SK-N-SH treated with all-trans-retinoic acid at 6 μM for 48 hours (cell line): Measurements from ENCODE around the gene SUGP2.

Source experiments
- ATAC-seq: fragments of 200-7000 bp; cut with Tn5 transposase; 3 replicates; pipeline ENCODE4 v1.9.1; 2020; ENCODE audit warnings: mild to moderate bottlenecking, moderate library complexity
- BACH2 ChIP-seq: fragments of 250-450 bp; sonication (Bioruptor Pico); IDR thresholded peaks from 2 replicates; pipeline ENCODE4 v1.9.0; 2021; ENCODE audit warnings: mild to moderate bottlenecking, borderline replicate concordance
- CSDC2 ChIP-seq: fragments of 250-450 bp; sonication (Bioruptor Pico); IDR thresholded peaks from 2 replicates; pipeline ENCODE4 v1.5.0; 2020; ENCODE audit warnings: mild to moderate bottlenecking, moderate library complexity
- CSRNP3 ChIP-seq: fragments of 250-450 bp; sonication (Bioruptor Pico); IDR thresholded peaks from 2 replicates; pipeline ENCODE4 v1.5.1; 2021; ENCODE audit warnings: mild to moderate bottlenecking, moderate library complexity
- ESRRG ChIP-seq: fragments of 250-450 bp; sonication (Bioruptor Pico); IDR thresholded peaks from 2 replicates; pipeline ENCODE4 v1.6.1; 2021; ENCODE audit warnings: mild to moderate bottlenecking
- GLIS3 ChIP-seq: fragments of 250-450 bp; sonication (Bioruptor Pico); IDR thresholded peaks from 2 replicates; pipeline ENCODE4 v1.5.0; 2020; ENCODE audit warnings: mild to moderate bottlenecking, moderate library complexity
- OSR1 ChIP-seq: fragments of 250-450 bp; sonication (Bioruptor Pico); IDR thresholded peaks from 2 replicates; pipeline ENCODE4 v1.8.0; 2022; ENCODE audit warnings: moderate library complexity, mild to moderate bottlenecking, inconsistent platforms
- POU6F1 ChIP-seq: fragments of 250-450 bp; sonication (Bioruptor Pico); IDR thresholded peaks from 2 replicates; pipeline ENCODE4 v1.8.0; 2021; ENCODE audit warnings: low read depth, mild to moderate bottlenecking, moderate library complexity, borderline replicate concordance
- PPARA ChIP-seq: fragments of 250-450 bp; sonication (Bioruptor Pico); IDR thresholded peaks from 2 replicates; pipeline ENCODE4 v1.5.0; 2020; ENCODE audit warnings: mild to moderate bottlenecking, borderline replicate concordance
- RARB ChIP-seq: fragments of 250-450 bp; sonication (Bioruptor Pico); IDR thresholded peaks from 2 replicates; pipeline ENCODE4 v1.8.0; 2021; ENCODE audit warnings: mild to moderate bottlenecking, moderate library complexity
- TOX ChIP-seq: fragments of 250-450 bp; sonication (Bioruptor Pico); IDR thresholded peaks from 2 replicates; pipeline ENCODE4 v1.8.0; 2021; ENCODE audit warnings: mild to moderate bottlenecking, moderate library complexity, borderline replicate concordance
- ZC3H10 ChIP-seq: fragments of 250-450 bp; sonication (Bioruptor Pico); IDR thresholded peaks from 2 replicates; pipeline ENCODE4 v1.5.1; 2021; ENCODE audit warnings: mild to moderate bottlenecking, moderate library complexity
- ZFP30 ChIP-seq: fragments of 450-650 bp; formaldehyde crosslinking; IDR thresholded peaks from 2 replicates; pipeline ENCODE4 v1.5.0; 2022; ENCODE audit warnings: mild to moderate bottlenecking, moderate library complexity
- ZNF565 ChIP-seq: fragments of 450-650 bp; formaldehyde crosslinking; conservative IDR thresholded peaks from 2 replicates; pipeline ENCODE4 v1.5.0; 2020; ENCODE audit warnings: low read depth, mild to moderate bottlenecking, moderate library complexity
- ZNF70 ChIP-seq: fragments of 450-650 bp; formaldehyde crosslinking; IDR thresholded peaks from 2 replicates; pipeline ENCODE4 v1.5.0; 2020; ENCODE audit warnings: mild to moderate bottlenecking, moderate library complexity
- TF ChIP-seq, protein P1 (sequence below): fragments of 250-450 bp; sonication (Bioruptor Pico); IDR thresholded peaks from 2 replicates; pipeline ENCODE4 v1.5.1; 2020; ENCODE audit warnings: low read depth, mild to moderate bottlenecking, moderate library complexity
- TF ChIP-seq, protein P2 (sequence below): fragments of 250-450 bp; sonication (Bioruptor Pico); IDR thresholded peaks from 2 replicates; pipeline ENCODE4 v1.5.0; 2020; ENCODE audit warnings: mild to moderate bottlenecking, moderate library complexity

Gene SUGP2

DNA sequence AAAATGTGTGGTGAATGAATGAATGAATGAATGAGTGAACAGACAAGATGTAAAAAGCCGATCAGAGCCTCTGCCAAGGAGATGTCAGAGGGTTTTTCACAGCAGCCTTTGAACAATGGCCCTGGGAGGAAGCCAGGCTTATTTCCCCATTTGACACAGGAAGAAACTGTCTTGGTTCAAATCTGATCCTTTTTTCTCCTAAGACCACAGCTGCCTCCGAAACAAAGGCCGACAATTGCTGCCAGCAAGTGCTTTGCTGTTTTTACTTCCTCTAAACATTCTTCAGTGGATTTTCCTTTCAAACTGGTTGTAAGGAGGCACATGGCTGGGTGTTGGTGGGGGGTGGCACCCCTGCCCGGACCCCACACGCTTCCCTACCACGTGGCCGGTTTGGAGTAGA, 48.1 kb downstream of the SUGP2 start:
- no peak for ATAC-seq
- no peak for TF ChIP-seq ZFP30 (CRISPR knock-in tag)
- TF ChIP-seq, protein P1, sequence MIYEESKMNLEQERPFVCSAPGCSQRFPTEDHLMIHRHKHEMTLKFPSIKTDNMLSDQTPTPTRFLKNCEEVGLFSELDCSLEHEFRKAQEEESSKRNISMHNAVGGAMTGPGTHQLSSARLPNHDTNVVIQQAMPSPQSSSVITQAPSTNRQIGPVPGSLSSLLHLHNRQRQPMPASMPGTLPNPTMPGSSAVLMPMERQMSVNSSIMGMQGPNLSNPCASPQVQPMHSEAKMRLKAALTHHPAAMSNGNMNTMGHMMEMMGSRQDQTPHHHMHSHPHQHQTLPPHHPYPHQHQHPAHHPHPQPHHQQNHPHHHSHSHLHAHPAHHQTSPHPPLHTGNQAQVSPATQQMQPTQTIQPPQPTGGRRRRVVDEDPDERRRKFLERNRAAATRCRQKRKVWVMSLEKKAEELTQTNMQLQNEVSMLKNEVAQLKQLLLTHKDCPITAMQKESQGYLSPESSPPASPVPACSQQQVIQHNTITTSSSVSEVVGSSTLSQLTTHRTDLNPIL (CRISPR knock-in tag), result no peak
- TF ChIP-seq RARB (CRISPR knock-in tag), result no peak
- TF ChIP-seq CSRNP3 (CRISPR knock-in tag), result no peak
- TF ChIP-seq TOX (CRISPR knock-in tag), result no peak
- no peak for TF ChIP-seq ESRRG (CRISPR knock-in tag)
- TF ChIP-seq CSDC2 (CRISPR knock-in tag), result no peak
- no peak for TF ChIP-seq POU6F1 (CRISPR knock-in tag)
- no peak for TF ChIP-seq ZNF565 (CRISPR knock-in tag)
- no peak for TF ChIP-seq GLIS3 (CRISPR knock-in tag)
- no peak for TF ChIP-seq PPARA (CRISPR knock-in tag)

GRCh38 chr19:18984251-18984650, 49.1 kb downstream of the SUGP2 start:
- no peak for TF ChIP-seq ZNF70 (CRISPR knock-in tag)
- no peak for TF ChIP-seq RARB (CRISPR knock-in tag)
- no peak for TF ChIP-seq TOX (CRISPR knock-in tag)
- TF ChIP-seq OSR1 (CRISPR knock-in tag), result no peak
- TF ChIP-seq, protein P2, sequence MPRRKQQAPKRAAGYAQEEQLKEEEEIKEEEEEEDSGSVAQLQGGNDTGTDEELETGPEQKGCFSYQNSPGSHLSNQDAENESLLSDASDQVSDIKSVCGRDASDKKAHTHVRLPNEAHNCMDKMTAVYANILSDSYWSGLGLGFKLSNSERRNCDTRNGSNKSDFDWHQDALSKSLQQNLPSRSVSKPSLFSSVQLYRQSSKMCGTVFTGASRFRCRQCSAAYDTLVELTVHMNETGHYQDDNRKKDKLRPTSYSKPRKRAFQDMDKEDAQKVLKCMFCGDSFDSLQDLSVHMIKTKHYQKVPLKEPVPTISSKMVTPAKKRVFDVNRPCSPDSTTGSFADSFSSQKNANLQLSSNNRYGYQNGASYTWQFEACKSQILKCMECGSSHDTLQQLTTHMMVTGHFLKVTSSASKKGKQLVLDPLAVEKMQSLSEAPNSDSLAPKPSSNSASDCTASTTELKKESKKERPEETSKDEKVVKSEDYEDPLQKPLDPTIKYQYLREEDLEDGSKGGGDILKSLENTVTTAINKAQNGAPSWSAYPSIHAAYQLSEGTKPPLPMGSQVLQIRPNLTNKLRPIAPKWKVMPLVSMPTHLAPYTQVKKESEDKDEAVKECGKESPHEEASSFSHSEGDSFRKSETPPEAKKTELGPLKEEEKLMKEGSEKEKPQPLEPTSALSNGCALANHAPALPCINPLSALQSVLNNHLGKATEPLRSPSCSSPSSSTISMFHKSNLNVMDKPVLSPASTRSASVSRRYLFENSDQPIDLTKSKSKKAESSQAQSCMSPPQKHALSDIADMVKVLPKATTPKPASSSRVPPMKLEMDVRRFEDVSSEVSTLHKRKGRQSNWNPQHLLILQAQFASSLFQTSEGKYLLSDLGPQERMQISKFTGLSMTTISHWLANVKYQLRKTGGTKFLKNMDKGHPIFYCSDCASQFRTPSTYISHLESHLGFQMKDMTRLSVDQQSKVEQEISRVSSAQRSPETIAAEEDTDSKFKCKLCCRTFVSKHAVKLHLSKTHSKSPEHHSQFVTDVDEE (CRISPR knock-in tag), result no peak
- no peak for TF ChIP-seq CSRNP3 (CRISPR knock-in tag)
- no peak for TF ChIP-seq POU6F1 (CRISPR knock-in tag)
- ATAC-seq, result no peak

GRCh38 chr19:18982669-18983068, 50.6 kb downstream of the SUGP2 start:
- no peak for ATAC-seq
- TF ChIP-seq, protein P1 (CRISPR knock-in tag), result no peak
- TF ChIP-seq ESRRG (CRISPR knock-in tag) (no peak), POU6F1 (CRISPR knock-in tag) (no peak), BACH2 (CRISPR knock-in tag) (no peak), ZC3H10 (CRISPR knock-in tag) (no peak)
- TF ChIP-seq, protein P2 (CRISPR knock-in tag), result no peak
